GM21529 (cell line): ENCODE measurements around the gene RAB19.

ENCODE experiments used
- ATAC-seq: cut with Tn5 transposase; IDR thresholded peaks from one replicate; pipeline ENCODE4 v1.9.1; 2021; ENCODE audit not compliant: unreplicated experiment

Gene RAB19, protein sequence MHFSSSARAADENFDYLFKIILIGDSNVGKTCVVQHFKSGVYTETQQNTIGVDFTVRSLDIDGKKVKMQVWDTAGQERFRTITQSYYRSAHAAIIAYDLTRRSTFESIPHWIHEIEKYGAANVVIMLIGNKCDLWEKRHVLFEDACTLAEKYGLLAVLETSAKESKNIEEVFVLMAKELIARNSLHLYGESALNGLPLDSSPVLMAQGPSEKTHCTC

DNA sequence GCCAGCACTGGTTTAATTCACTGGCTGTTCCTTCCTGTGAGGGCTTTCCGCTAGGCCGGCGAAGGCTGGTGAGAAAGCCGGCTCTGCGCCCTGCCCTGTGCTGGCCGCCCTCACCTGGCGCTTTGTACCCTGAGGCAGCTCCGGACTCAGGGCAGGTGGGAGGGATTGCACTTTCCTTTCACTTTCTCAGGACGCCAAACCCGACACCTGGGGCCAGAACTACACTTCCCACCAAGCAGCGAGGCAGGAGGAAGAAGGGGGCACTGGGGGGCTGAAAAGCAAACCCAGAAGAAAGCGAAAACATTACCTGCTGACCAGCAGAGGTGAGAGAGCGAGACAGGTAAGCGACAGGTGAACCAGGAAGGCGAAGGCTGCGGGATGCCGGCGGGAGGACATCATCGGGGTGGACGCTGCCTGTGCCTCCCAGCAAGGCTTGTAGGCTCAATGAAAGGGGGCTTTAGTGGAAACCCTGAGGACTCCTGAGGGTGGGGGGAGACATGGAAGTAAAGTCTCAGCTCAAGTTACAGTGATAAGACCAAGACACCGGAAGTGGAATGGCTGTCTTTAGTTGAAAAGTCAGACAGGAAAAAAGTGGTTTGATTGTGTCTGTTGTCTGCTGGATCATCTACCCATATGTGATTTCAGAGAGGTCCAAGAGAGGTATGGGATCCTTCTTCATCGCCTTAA lies at the start of gene RAB19:
Gene RAB19 (plus strand): TSS at position 181 of the 687 bp plus-strand sequence. CDS start 3,589 bp downstream, outside the sequence.
- ATAC-seq: no peak

DNA sequence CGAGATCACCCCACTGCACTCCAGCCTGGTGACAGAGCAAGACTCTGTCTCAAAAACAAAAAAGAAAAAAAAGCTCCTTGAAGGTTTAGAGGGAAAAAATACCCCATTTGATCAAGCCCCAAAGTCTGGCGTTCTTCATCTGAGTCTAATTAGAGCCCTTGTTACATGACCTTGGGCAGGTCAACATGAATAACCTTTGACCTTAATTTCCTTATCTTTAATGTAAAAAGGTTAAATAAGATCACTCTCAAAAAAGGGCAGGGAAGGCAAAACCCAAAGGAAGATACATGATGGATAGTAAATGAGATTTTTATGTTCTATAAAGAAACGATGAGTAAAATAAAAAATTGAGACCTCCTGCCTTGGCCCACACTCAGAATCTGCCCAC lies 45.8 kb upstream of the RAB19 start:
- no peak for ATAC-seq

GRCh38 chr7:140358412-140359051 lies 45.3 kb upstream of the RAB19 start:
- ATAC-seq: no peak

DNA sequence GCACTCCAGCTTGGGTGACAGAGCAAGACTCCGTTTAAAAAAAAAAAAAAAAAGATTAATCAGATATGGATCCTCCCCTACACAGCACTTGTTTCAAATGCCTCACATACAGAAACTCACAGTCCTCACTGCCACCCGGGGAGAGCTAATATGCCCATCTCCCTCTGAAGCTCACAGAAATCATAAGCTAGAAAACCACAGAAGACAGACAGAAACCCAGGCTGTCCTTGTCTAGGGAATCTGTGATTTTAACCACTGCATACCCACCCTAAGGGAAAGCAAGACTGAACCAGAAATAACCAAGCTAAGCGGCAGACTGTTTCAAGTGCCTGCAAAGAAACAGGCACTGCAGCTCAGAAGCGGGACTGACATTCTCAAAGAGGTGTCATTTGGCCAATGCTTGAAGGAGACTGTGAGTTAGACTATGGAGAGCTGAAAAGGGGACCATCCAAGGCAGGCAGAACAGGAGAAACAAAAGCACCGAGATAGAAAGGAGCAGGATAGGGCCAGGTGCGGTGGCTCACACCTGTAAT lies 43.1 kb upstream of the RAB19 start:
- ATAC-seq: no peak

- ATAC-seq: no peak
These were observed 39.0 kb upstream of the RAB19 start for GRCh38 chr7:140364819-140365218.

- ATAC-seq: no peak
These were observed 36.3 kb upstream of the RAB19 start for GRCh38 chr7:140367528-140367927.

GRCh38 chr7:140369294-140369693 lies 34.6 kb upstream of the RAB19 start:
- no peak for ATAC-seq

DNA sequence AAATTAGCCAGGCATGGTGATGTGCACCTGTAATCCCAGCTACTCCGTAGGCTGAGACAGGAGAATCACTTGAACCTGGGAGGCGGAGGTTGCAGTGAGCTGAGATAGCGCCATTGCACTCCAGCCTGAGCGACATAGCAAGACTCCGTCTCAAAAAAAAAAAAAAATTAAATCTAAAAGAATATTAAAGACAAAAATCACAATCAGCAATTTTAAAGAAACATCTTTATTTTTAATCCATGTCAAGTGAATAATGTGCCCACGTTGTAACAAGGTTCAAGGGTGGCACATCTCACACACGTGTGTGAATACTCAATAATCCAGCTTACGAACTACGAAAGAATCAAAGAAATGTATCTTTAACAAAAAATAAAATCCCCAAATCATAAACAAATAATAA lies 28.5 kb upstream of the RAB19 start:
- ATAC-seq: no peak

DNA sequence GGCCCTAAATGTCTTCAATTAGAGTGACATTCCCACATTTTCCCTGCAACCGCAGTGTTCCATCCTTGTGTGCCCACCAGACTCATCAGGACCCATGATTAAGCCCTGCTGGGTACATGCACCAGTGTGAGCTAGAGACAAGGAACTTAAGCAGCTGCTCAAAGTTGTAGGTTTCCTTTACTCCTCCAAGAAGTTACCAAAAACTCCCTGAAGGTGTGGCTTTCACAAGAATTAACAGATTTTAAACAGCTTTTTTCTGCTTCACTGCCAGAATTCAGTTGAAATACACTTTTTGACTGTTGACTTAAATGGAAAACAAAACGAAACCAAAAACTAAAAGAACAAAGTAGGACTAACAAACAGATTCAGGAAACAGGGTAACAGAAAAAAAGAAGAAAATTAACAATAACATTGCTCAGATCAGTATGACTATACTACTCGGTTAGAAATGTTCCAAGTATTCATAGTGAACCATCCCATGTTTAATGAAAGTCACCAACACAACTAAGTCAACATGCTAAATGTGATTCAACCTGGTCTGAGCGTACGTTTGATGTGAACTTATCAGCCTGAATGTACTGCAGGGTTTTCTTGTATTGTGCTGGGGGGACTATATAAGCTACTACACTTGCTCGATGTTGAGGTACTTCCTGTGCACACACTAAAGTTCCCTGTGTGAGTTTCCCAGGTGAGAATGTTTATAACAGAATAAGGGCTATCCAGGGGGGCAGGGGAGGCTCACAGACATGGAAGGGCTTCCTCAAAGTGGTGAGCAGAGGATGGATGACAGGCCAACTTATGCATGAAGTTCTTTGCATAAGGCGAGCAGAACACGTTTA lies 27.7 kb upstream of the RAB19 start:
- ATAC-seq: no peak

DNA sequence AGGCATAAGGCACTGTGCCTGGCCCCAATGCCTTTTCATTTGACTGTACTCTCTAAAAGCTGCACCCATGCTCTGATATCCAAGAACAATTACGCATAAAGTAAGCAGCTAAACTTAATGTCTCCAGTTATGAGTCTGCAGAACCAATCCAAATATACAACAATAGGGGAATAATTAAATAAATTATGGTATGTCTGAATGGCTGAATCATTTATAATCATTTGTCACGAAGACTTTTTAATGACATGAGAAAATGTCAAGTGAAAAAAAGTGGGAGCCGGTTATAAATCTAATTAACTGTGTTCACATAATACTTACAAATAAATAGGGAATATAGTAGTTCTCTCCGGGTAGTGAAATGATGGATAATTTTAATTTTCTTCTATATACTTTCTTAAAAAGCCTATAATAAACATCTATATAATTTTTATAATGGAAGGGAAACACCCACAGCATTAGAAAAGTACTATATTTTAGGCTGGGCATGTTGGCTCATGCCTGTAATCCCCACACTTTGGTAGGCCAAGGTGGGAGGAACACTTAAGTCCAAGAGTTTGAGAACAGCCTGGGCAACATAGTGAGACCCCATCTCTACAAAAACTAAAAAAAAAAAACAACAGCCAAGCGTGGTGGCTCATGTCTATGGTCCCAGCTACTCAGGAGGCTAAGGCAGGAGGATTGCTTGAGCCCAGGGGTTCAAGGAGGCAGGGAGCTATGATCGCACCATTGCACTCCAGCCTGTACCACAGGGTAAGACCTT lies 19.7 kb upstream of the RAB19 start:
- ATAC-seq: no peak

GRCh38 chr7:140384894-140385545 lies 18.8 kb upstream of the RAB19 start:
- ATAC-seq: no peak

GRCh38 chr7:140389445-140389844 lies 14.4 kb upstream of the RAB19 start:
- no peak for ATAC-seq

DNA sequence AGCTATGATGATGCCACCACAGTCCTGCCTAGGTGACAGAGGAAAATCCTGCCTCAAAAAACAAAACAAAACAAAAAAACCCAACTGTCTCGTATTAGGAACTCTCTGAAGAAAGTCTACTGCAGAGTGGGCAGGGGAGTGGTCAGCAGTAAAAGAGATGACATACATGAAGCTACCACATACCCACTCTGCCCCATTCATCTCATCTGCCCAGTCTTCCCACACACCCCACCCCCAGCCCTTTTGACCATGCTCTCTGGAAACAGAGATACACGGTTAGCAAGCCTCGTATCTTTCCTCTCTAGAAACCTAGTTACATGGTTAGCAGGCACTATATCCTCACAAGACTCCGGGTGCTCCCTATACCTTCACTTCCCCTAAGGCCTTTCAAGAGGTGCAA lies 13.8 kb upstream of the RAB19 start:
- ATAC-seq: peak; percentile 10

DNA sequence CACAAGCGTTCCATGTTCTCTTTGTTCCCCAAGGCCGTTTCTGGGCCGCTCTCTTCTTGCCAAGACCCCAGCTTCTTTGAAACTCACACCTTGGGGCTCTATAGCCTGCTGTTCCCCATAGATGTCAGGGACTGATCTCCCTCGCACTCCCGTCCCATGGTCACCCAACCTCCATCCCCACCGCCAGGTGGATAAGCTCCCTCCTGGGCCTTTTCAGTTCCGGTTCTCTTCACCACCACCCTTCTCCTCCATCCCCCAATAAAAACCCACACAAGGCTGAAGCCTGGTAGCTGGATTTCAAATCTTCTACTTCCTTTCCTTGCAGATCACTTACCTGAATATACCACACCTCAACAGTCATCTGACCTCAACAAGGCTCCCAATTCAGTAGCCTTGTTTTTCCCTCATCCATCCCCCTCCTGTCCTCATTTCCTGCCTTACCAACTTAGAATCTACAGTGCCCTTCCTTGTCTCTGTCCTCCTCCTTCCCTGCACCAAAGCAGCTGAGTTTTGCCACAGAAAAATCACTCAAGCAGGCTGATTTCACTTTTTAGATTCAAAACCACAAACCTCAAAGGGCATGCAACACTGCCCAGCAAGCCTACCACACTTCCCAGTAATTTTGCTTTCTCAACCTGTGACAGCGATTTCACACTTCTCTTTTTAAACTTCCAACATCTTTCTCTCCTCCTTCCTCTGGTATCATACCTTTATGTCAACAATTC lies 13.2 kb upstream of the RAB19 start:
- peak; percentile 80 for ATAC-seq

GRCh38 chr7:140391634-140392033 lies 12.2 kb upstream of the RAB19 start:
- ATAC-seq: no peak

DNA sequence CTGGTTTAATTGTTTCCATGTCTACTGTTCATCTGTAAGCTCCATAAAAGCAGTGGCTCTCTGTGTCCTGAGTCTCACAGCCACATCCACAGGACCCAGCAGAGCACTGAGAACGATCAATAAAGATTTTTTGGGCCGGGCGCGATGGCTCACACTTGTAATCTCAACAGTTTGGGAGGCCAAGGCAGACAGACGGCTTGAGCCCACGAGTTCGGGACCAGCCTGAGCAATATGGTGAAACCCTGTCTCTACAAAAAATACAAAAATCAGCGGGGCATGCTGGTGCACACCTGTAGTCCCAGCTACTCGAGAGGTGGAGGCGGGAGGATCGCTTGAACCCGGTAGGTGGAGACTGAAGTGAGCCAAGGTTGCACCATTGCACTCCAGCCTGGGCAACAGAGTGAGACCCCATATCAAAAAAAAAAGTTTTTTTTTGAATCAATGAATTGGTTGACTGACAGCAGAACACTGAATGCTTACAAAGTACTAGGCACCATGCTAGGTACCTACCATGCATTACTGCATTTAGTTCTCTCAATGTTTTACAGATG lies 10.0 kb upstream of the RAB19 start:
- no peak for ATAC-seq

DNA sequence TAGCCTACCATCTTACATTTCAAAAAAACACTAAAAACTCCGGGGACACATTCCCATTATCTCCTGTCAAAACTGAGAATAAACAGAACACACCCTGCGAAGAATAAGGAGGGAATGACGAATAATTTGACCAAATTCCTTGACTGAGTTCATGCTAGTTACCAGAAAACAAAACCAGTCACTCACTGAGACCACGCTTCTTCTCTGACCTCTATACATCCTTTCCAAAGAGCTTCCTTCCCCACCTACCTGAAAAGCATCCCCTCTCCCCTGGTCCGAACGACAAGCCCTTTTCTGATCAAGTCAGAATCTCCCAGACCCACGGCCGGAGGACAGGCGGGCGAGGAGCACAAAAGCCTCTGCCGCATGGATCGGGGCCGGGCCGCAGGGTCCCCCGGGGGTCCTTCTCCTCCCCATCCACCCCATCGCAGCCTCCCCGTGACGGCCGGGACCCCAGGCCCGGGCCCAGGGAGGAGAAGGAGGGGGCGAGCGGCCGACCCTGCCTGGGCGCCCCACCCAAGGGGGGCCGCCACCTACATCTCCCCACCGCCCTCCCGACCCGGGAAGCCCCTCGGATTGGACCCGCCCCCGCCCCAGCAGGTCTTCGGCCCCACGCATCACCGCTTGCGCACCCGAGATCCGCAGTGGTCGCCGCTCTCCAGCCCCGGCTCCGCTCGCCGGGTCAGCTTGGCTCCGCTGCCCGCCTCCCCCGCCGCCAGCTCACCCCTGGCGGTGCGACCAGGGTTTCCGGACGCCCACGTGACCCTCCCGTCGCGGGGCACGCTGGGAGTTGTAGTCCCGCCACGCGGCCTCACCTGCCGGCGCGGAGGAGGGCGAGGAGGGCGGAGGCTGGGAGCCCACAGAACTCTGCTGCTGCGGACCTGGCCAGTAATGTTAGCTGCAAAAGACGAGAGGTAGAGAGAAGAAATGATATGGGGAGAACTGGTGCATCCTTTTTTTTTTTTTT lies 5.8 kb upstream of the RAB19 start, which contains the start of gene SLC37A3:
Gene SLC37A3 (minus strand): TSS at position 747 of the 967 bp plus-strand sequence. CDS start 16,004 bp downstream, outside the sequence.
- ATAC-seq: peak; percentile 100

- no peak for ATAC-seq
These were observed 5.0 kb upstream of the RAB19 start for GRCh38 chr7:140398821-140399220.
